ENCODE results near the gene MMP13. TPM values are rescaled to one million over a fixed set of nuclear protein-coding genes. Genes with fewer than 3 reads are reported as not detected.
"Not testable (repeated sequence)": the region's sequence is repeated elsewhere in the genome, so short reads cannot be mapped to it uniquely, and the experiment has no call there.

MMP13 gene
- not detected for total RNA-seq

- no peaks in the 10 kb centered on the region for H3K36me3 Mint-ChIP-seq (ENCODE audit: low read depth)
- ChIA-PET CTCF (no interaction called here), POLR2A (no interaction called here)
- H3K9me3 Mint-ChIP-seq, result no peaks in the 10 kb centered on the region
- peaks cover 6% of the 10 kb centered on the region for H3K27me3 Mint-ChIP-seq
- no peak for DNase-seq
- no peak within 1 kb of the TSS for H3K4me3 Mint-ChIP-seq
- H3K4me1 Mint-ChIP-seq, result no peaks in the 10 kb centered on the region
- H3K27ac Mint-ChIP-seq, result no peak within 1 kb of the TSS
Observed at GRCh38 chr11:102955624-102956023, at the start of gene MMP13. Gene MMP13 (minus strand): TSS chr11:102955732. CDS start chr11:102955705, 27 bp downstream.

- H3K27me3 Mint-ChIP-seq; H3K9me3 Mint-ChIP-seq; H3K36me3 Mint-ChIP-seq (ENCODE audit: low read depth); POLR2A ChIA-PET; H3K27ac Mint-ChIP-seq; H3K4me3 Mint-ChIP-seq; CTCF ChIA-PET; H3K4me1 Mint-ChIP-seq; DNase-seq: not testable (repeated sequence)
Observed at GRCh38 chr11:103004234-103004633, 48.7 kb upstream of the MMP13 start.

GRCh38 chr11:102994105-102994504 lies 38.6 kb upstream of the MMP13 start:
- Mint-ChIP-seq H3K27me3 (peaks cover 10% of the 10 kb centered on the region), H3K27ac (no peak overlapping the region), H3K9me3 (no peaks in the 10 kb centered on the region), H3K4me1 (no peaks in the 10 kb centered on the region), H3K4me3 (no peak overlapping the region), H3K36me3 (ENCODE audit: low read depth) (no peaks in the 10 kb centered on the region)
- CTCF ChIA-PET, result no interaction called here
- no peak for DNase-seq
- POLR2A ChIA-PET, result no interaction called here

- Mint-ChIP-seq H3K27ac (no peak overlapping the region), H3K4me1 (no peaks in the 10 kb centered on the region), H3K4me3 (no peak overlapping the region), H3K36me3 (ENCODE audit: low read depth) (no peaks in the 10 kb centered on the region), H3K9me3 (no peaks in the 10 kb centered on the region), H3K27me3 (peaks cover 10% of the 10 kb centered on the region)
- no peak for DNase-seq
- ChIA-PET POLR2A (no interaction called here), CTCF (no interaction called here)
Observed at GRCh38 chr11:102991776-102992175, 36.2 kb upstream of the MMP13 start.

GRCh38 chr11:102990145-102990544 lies 34.6 kb upstream of the MMP13 start:
- DNase-seq, result no peak
- no peaks in the 10 kb centered on the region for H3K9me3 Mint-ChIP-seq
- no peak overlapping the region for H3K27ac Mint-ChIP-seq
- ChIA-PET CTCF (no interaction called here), POLR2A (no interaction called here)
- H3K4me3 Mint-ChIP-seq, result no peak overlapping the region
- H3K36me3 Mint-ChIP-seq (ENCODE audit: low read depth), result no peaks in the 10 kb centered on the region
- H3K27me3 Mint-ChIP-seq, result peaks cover 12% of the 10 kb centered on the region
- no peaks in the 10 kb centered on the region for H3K4me1 Mint-ChIP-seq

- ChIA-PET POLR2A (no interaction called here), CTCF (no interaction called here)
- peaks cover 12% of the 10 kb centered on the region for H3K27me3 Mint-ChIP-seq
- H3K9me3 Mint-ChIP-seq, result no peaks in the 10 kb centered on the region
- no peaks in the 10 kb centered on the region for H3K4me1 Mint-ChIP-seq
- no peaks in the 10 kb centered on the region for H3K36me3 Mint-ChIP-seq (ENCODE audit: low read depth)
- no peak overlapping the region for H3K4me3 Mint-ChIP-seq
- no peak overlapping the region for H3K27ac Mint-ChIP-seq
- no peak for DNase-seq
Observed at GRCh38 chr11:102989379-102990047, 34.0 kb upstream of the MMP13 start.

GRCh38 chr11:102986815-102987214 lies 31.3 kb upstream of the MMP13 start:
- Mint-ChIP-seq H3K4me1 (peaks cover under 1% of the 10 kb centered on the region), H3K27me3 (peaks cover 12% of the 10 kb centered on the region), H3K9me3 (no peaks in the 10 kb centered on the region), H3K27ac (no peak overlapping the region), H3K36me3 (ENCODE audit: low read depth) (no peaks in the 10 kb centered on the region), H3K4me3 (no peak overlapping the region)
- ChIA-PET POLR2A (no interaction called here), CTCF (no interaction called here)
- no peak for DNase-seq

GRCh38 chr11:102985850-102986249 lies 30.3 kb upstream of the MMP13 start:
- Mint-ChIP-seq H3K9me3 (no peaks in the 10 kb centered on the region), H3K27ac (no peak overlapping the region), H3K27me3 (peaks cover 8% of the 10 kb centered on the region), H3K4me1 (peaks cover 6% of the 10 kb centered on the region), H3K4me3 (no peak overlapping the region), H3K36me3 (ENCODE audit: low read depth) (no peaks in the 10 kb centered on the region)
- DNase-seq, result no peak
- ChIA-PET POLR2A (no interaction called here), CTCF (no interaction called here)

GRCh38 chr11:102983486-102983885 lies 28.0 kb upstream of the MMP13 start:
- Mint-ChIP-seq H3K27ac (no peak overlapping the region), H3K9me3 (peaks cover 2% of the 10 kb centered on the region), H3K4me1 (peaks cover 6% of the 10 kb centered on the region), H3K36me3 (ENCODE audit: low read depth) (peaks cover 2% of the 10 kb centered on the region), H3K4me3 (no peak overlapping the region), H3K27me3 (peaks cover 6% of the 10 kb centered on the region)
- POLR2A ChIA-PET, result no interaction called here
- CTCF ChIA-PET, result no interaction called here
- DNase-seq, result no peak

GRCh38 chr11:102981324-102981910 lies 25.9 kb upstream of the MMP13 start:
- peaks cover 2% of the 10 kb centered on the region for H3K36me3 Mint-ChIP-seq (ENCODE audit: low read depth)
- POLR2A ChIA-PET, result no interaction called here
- peaks cover 6% of the 10 kb centered on the region for H3K4me1 Mint-ChIP-seq
- H3K27ac Mint-ChIP-seq, result peak overlapping the region; percentile 61
- H3K27me3 Mint-ChIP-seq, result peaks cover 4% of the 10 kb centered on the region
- CTCF ChIA-PET, result no interaction called here
- H3K9me3 Mint-ChIP-seq, result peaks cover 2% of the 10 kb centered on the region
- DNase-seq, result no peak
- no peak overlapping the region for H3K4me3 Mint-ChIP-seq

- H3K9me3 Mint-ChIP-seq, result peaks cover 2% of the 10 kb centered on the region
- no peak for DNase-seq
- CTCF ChIA-PET, result no interaction called here
- H3K4me3 Mint-ChIP-seq, result no peak overlapping the region
- peaks cover 2% of the 10 kb centered on the region for H3K36me3 Mint-ChIP-seq (ENCODE audit: low read depth)
- no peaks in the 10 kb centered on the region for H3K4me1 Mint-ChIP-seq
- H3K27me3 Mint-ChIP-seq, result peaks cover 22% of the 10 kb centered on the region
- POLR2A ChIA-PET, result no interaction called here
- no peak overlapping the region for H3K27ac Mint-ChIP-seq
Observed at GRCh38 chr11:102974552-102975280, 19.2 kb upstream of the MMP13 start.

GRCh38 chr11:102973698-102974097 lies 18.2 kb upstream of the MMP13 start:
- DNase-seq; H3K27ac Mint-ChIP-seq; H3K36me3 Mint-ChIP-seq (ENCODE audit: low read depth); POLR2A ChIA-PET; H3K4me3 Mint-ChIP-seq; CTCF ChIA-PET; H3K9me3 Mint-ChIP-seq; H3K4me1 Mint-ChIP-seq: not testable (repeated sequence)
- peaks cover 22% of the 10 kb centered on the region for H3K27me3 Mint-ChIP-seq

GRCh38 chr11:102972853-102973252 lies 17.3 kb upstream of the MMP13 start:
- Mint-ChIP-seq H3K27me3 (peaks cover 22% of the 10 kb centered on the region), H3K4me1 (no peaks in the 10 kb centered on the region), H3K9me3 (no peaks in the 10 kb centered on the region), H3K36me3 (ENCODE audit: low read depth) (no peaks in the 10 kb centered on the region), H3K27ac (no peak overlapping the region), H3K4me3 (no peak overlapping the region)
- DNase-seq, result no peak
- POLR2A ChIA-PET, result interaction anchor here (0.6 kb wide), 1 partner anchor 327 kb away, joined by 3 read pairs; no protein-coding TSS in a partner anchor
- CTCF ChIA-PET, result no interaction called here

- H3K4me3 Mint-ChIP-seq, result no peak overlapping the region
- H3K4me1 Mint-ChIP-seq, result no peaks in the 10 kb centered on the region
- H3K36me3 Mint-ChIP-seq (ENCODE audit: low read depth), result no peaks in the 10 kb centered on the region
- no peak overlapping the region for H3K27ac Mint-ChIP-seq
- peaks cover 19% of the 10 kb centered on the region for H3K27me3 Mint-ChIP-seq
- ChIA-PET CTCF (no interaction called here), POLR2A (no interaction called here)
- H3K9me3 Mint-ChIP-seq, result no peaks in the 10 kb centered on the region
- no peak for DNase-seq
Observed at GRCh38 chr11:102971766-102972165, 16.2 kb upstream of the MMP13 start.

All from activated CD4-positive, alpha-beta T cell treated with anti-CD3 and anti-CD28 coated beads, Interleukin-2, amount 10 ng/mL, durations not matched to agents 7 days and 5 days (primary cell).